AG09319 (cell line): ENCODE measurements around the gene DUSP3.

Experiments
- DNase-seq: peaks from one replicate; pipeline ENCODE4 v3.0.0-alpha.2; 2010; ENCODE audit warnings: low read depth; ENCODE audit errors: extremely low read depth
- CTCF ChIP-seq: IDR thresholded peaks from 2 replicates; pipeline ENCODE4 v1.5.1; 2011; ENCODE audit warnings: low read depth, mild to moderate bottlenecking, inconsistent platforms, low read length, moderate library complexity

DUSP3 gene

GRCh38 chr17:43774304-43775250, 4.2 kb downstream of the DUSP3 start:
- no peak for DNase-seq
- no peak for TF ChIP-seq CTCF

- no peak for DNase-seq
- TF ChIP-seq CTCF, result no peak
Observed at GRCh38 chr17:43772877-43773648, 5.7 kb downstream of the DUSP3 start.

- DNase-seq, result no peak
- no peak for TF ChIP-seq CTCF
Observed at GRCh38 chr17:43771463-43771862, 7.3 kb downstream of the DUSP3 start.

- TF ChIP-seq CTCF, result no peak
- no peak for DNase-seq
Observed at GRCh38 chr17:43770957-43771356, 7.8 kb downstream of the DUSP3 start.

GRCh38 chr17:43769859-43770258, 8.9 kb downstream of the DUSP3 start:
- DNase-seq, result no peak
- no peak for TF ChIP-seq CTCF

- no peak for DNase-seq
Observed at GRCh38 chr17:43769426-43769825, 9.4 kb downstream of the DUSP3 start.

More at GRCh38 chr17:43769426-43769825, 9.4 kb downstream of the DUSP3 start:
- no peak for TF ChIP-seq CTCF
